A549 (cell line): ENCODE results near the gene CNTNAP2.

Experiments used
- CEBPB ChIP-seq, 2 experiments: fragments of >200 bp in 1 of 2; sonication (Bioruptor Twin) in 1 of 2; formaldehyde crosslinking in 1 of 2; IDR thresholded peaks; 2 replicates each; pipeline ENCODE4 v1.6.1; 2012 to 2016
- CHD2 ChIP-seq: fragments of 150-350 bp; IDR thresholded peaks from 2 replicates; pipeline ENCODE4 v1.6.1; 2014; ENCODE audit warnings: low read length; ENCODE audit not compliant: partially characterized antibody
- EP300 ChIP-seq, 2 experiments: fragments of >200 bp; sonication (Bioruptor Twin); formaldehyde crosslinking; IDR thresholded peaks; 2 replicates in 1 of 2; 3 replicates in 1 of 2; pipeline ENCODE4 v1.6.1; 2016 to 2017
- FOSB ChIP-seq: fragments of 250-450 bp; sonication (Bioruptor Pico); IDR thresholded peaks from 2 replicates; pipeline ENCODE4 v1.5.0; 2020; ENCODE audit warnings: mild to moderate bottlenecking, moderate library complexity
- JUN ChIP-seq, 2 experiments: fragments of >200 bp; sonication (Bioruptor Twin); formaldehyde crosslinking; IDR thresholded peaks; 2 replicates in 1 of 2; 3 replicates in 1 of 2; pipeline ENCODE4 v1.6.1; 2016 to 2017
- POLR2A ChIP-seq: IDR thresholded peaks from 2 replicates; pipeline ENCODE4 v1.6.1; 2012; ENCODE audit warnings: mild to moderate bottlenecking, low read length
- SMC3 ChIP-seq: fragments of >200 bp; sonication (Bioruptor Twin); formaldehyde crosslinking; IDR thresholded peaks from 3 replicates; pipeline ENCODE4 v1.6.1; 2018; ENCODE audit warnings: inconsistent platforms
- TP53 ChIP-seq: fragments of 250-450 bp; sonication (Bioruptor Pico); IDR thresholded peaks from 2 replicates; pipeline ENCODE4 v1.5.0; 2021; ENCODE audit warnings: mild to moderate bottlenecking, moderate library complexity
- TF ChIP-seq, protein P1 (sequence below): fragments of >200 bp; sonication (Bioruptor Twin); formaldehyde crosslinking; IDR thresholded peaks from 3 replicates; pipeline ENCODE4 v1.5.1; 2016

DNA sequence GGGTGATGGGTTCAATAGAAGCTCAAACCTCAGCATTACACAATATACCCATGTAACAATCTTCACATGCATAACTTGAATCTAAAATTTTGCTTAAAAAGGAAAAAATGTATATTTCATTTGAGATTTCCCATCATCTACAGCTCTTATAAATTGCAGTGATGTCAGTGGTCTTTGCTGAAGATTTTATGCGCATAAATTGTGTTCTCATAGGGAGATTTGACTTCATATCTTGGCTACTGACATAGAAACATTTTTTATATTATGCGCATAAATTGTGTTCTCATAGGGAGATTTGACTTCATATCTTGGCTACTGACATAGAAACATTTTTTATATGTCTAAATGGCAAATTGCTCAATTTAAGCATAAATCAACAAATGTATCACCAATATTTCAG is 1348.6 kb downstream of the CNTNAP2 start:
- TF ChIP-seq, protein P1, sequence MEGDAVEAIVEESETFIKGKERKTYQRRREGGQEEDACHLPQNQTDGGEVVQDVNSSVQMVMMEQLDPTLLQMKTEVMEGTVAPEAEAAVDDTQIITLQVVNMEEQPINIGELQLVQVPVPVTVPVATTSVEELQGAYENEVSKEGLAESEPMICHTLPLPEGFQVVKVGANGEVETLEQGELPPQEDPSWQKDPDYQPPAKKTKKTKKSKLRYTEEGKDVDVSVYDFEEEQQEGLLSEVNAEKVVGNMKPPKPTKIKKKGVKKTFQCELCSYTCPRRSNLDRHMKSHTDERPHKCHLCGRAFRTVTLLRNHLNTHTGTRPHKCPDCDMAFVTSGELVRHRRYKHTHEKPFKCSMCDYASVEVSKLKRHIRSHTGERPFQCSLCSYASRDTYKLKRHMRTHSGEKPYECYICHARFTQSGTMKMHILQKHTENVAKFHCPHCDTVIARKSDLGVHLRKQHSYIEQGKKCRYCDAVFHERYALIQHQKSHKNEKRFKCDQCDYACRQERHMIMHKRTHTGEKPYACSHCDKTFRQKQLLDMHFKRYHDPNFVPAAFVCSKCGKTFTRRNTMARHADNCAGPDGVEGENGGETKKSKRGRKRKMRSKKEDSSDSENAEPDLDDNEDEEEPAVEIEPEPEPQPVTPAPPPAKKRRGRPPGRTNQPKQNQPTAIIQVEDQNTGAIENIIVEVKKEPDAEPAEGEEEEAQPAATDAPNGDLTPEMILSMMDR, result no peak
- TF ChIP-seq SMC3 (no peak), POLR2A (no peak), CHD2 (no peak), JUN (IDR thresholded peaks at IDR 0.05) (no peak), FOSB (CRISPR knock-in tag) (no peak), TP53 (no peak), CEBPB (IDR thresholded peaks at IDR 0.05) (no peak), EP300 (IDR thresholded peaks at IDR 0.05) (no peak)
